Activated CD4-positive, alpha-beta T cell treated with anti-CD3 and anti-CD28 coated beads, Interleukin-2, Interleukin-4, amounts not matched to agents 100 ng/mL and 50 ng/mL, durations not matched to agents 16 hours and 8 hours (primary cell): ENCODE data around the gene RPL27.

Experiments
- DNase-seq: peaks from one replicate; pipeline ENCODE4 v3.0.0-alpha.2; 2020; ENCODE audit warnings: low spot score

Gene RPL27

DNA sequence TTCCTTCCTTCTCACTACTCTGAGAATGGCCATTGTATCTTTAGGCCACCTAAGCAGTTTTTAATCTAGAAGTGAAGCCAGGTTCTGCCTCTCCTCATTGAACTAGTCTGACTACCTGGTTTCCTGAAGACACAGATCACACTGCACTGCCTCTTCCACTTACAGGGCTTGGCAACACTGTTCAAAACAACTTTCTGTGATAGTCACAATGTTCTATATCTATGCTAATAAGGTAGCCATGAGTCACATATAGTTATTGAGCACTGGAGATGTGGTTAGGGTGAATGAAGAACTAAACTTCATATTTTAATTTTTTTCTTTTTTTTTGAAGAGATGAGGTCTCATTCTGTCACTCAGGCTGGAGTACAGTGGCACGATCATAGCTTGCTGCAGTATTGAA lies 53.8 kb downstream of the RPL27 start:
- DNase-seq = no peak
